Neural cell (in vitro differentiated cells): ENCODE measurements around the gene KIAA1958. TPM values are rescaled to one million over a fixed set of nuclear protein-coding genes. Genes with fewer than 3 reads are reported as not detected.

Experiments used
- H2AFZ ChIP-seq: fragments of 200-600, 300-800 bp; sonication (generic), shearing (Covaris generic); 2 replicates; pipeline ENCODE4 v1.6.0; 2014; ENCODE audit warnings: low read depth, mild to moderate bottlenecking, antibody characterized with exemption, low read length, moderate library complexity
- H3F3A ChIP-seq: fragments of 200-600 bp; shearing (Covaris generic); 2 replicates; pipeline ENCODE4 v1.6.1; 2016; ENCODE audit warnings: mild to moderate bottlenecking, moderate library complexity, mixed read lengths, antibody characterized with exemption, low read length; ENCODE audit not compliant: insufficient read depth, poor library complexity, severe bottlenecking
- H3K27ac ChIP-seq: fragments of 200-600, 300-800 bp; sonication (generic), shearing (Covaris generic); 2 replicates; pipeline ENCODE4 v1.5.1; 2014; ENCODE audit warnings: mild to moderate bottlenecking, low read length, moderate library complexity
- H3K27me3 ChIP-seq: fragments of 300-800, 200-600 bp; sonication (generic), shearing (Covaris generic); 2 replicates; pipeline ENCODE4 v1.6.0; 2014; ENCODE audit warnings: mild to moderate bottlenecking, low read depth, low read length, moderate library complexity; ENCODE audit not compliant: insufficient read depth
- H3K36me3 ChIP-seq: fragments of 300-800, 200-600 bp; sonication (generic), shearing (Covaris generic); 2 replicates; pipeline ENCODE4 v1.5.1; 2014; ENCODE audit warnings: mild to moderate bottlenecking, antibody characterized with exemption, low read length, moderate library complexity; ENCODE audit not compliant: insufficient read depth
- H3K4me2 ChIP-seq: fragments of 300-800, 200-600 bp; sonication (generic), shearing (Covaris generic); 2 replicates; pipeline ENCODE4 v1.6.0; 2014; ENCODE audit warnings: mild to moderate bottlenecking, low read length
- H3K4me3 ChIP-seq: fragments of 300-800, 200-600 bp; sonication (generic), shearing (Covaris generic); 2 replicates; pipeline ENCODE4 v1.5.1; 2014; ENCODE audit warnings: mild to moderate bottlenecking, low read length, moderate library complexity
- H3K79me2 ChIP-seq: fragments of 200-600 bp; shearing (Covaris generic); replicated peaks from 2 replicates; pipeline ENCODE4 v1.6.0; 2014; ENCODE audit warnings: mild to moderate bottlenecking, low read length, moderate library complexity; ENCODE audit not compliant: insufficient read depth
- H3K9ac ChIP-seq: fragments of 300-800, 200-600 bp; sonication (generic), shearing (Covaris generic); 2 replicates; pipeline ENCODE4 v1.6.1; 2016; ENCODE audit warnings: mild to moderate bottlenecking, low read length, mixed read lengths
- H3K9me2 ChIP-seq: fragments of 200-600 bp; shearing (Covaris generic); 2 replicates; pipeline ENCODE4 v1.6.1; 2016; ENCODE audit warnings: mild to moderate bottlenecking, low read length, mixed read lengths; ENCODE audit not compliant: insufficient read depth
- H3K9me3 ChIP-seq: fragments of 200-600, 300-800 bp; sonication (generic), shearing (Covaris generic); 2 replicates; pipeline ENCODE4 v1.6.1; 2016; ENCODE audit warnings: mild to moderate bottlenecking, mixed run types, low read length, moderate library complexity, mixed read lengths
- H4K20me1 ChIP-seq: fragments of 200-600 bp; shearing (Covaris generic); 2 replicates; pipeline ENCODE4 v1.6.1; 2016; ENCODE audit warnings: mild to moderate bottlenecking, mixed run types; ENCODE audit not compliant: insufficient read depth
- EP300 ChIP-seq: fragments of 450-650 bp; conservative IDR thresholded peaks from 2 replicates; pipeline ENCODE4 v1.6.1; 2014; ENCODE audit warnings: antibody characterized with exemption, mild to moderate bottlenecking, moderate library complexity; ENCODE audit not compliant: poor library complexity, severe bottlenecking
- EZH2 ChIP-seq: fragments of 200-600, 300-800 bp; shearing (Covaris generic), sonication (generic); IDR thresholded peaks from 2 replicates; pipeline ENCODE4 v1.6.1; 2014; ENCODE audit warnings: antibody characterized with exemption, low read length, borderline replicate concordance, mild to moderate bottlenecking; ENCODE audit not compliant: insufficient read depth, poor library complexity, severe bottlenecking
- MXI1 ChIP-seq: fragments of 450-650 bp; conservative IDR thresholded peaks from 2 replicates; pipeline ENCODE4 v1.6.1; 2014; ENCODE audit warnings: antibody characterized with exemption, mild to moderate bottlenecking; ENCODE audit not compliant: poor library complexity, severe bottlenecking
- POLR2AphosphoS5 ChIP-seq: IDR thresholded peaks from 2 replicates; pipeline ENCODE4 v1.6.1; 2012
- RAD21 ChIP-seq: fragments of 450-650 bp; conservative IDR thresholded peaks from 2 replicates; pipeline ENCODE4 v1.6.1; 2014; ENCODE audit warnings: antibody characterized with exemption, mild to moderate bottlenecking, moderate library complexity
- SMC3 ChIP-seq: fragments of 450-650 bp; conservative IDR thresholded peaks from 2 replicates; pipeline ENCODE4 v1.6.1; 2014; ENCODE audit warnings: antibody characterized with exemption, mild to moderate bottlenecking, moderate library complexity; ENCODE audit not compliant: poor library complexity
- TAF1 ChIP-seq: IDR thresholded peaks from 2 replicates; pipeline ENCODE4 v1.6.1; 2012; ENCODE audit warnings: low read depth
- polyA plus RNA-seq: library from polyadenylated mRNA; depleted of rRNA; stranded (reverse); fragments of >200 nt; gene quantifications from 2 replicates; pipeline ENCODE4 v1.2.3, GENCODE V29; 2014
- TF ChIP-seq, protein P1 (sequence below): IDR thresholded peaks from 2 replicates; pipeline ENCODE4 v1.6.1; 2012; ENCODE audit warnings: borderline replicate concordance
- TF ChIP-seq, protein P2 (sequence below): fragments of 450-650 bp; IDR thresholded peaks from 2 replicates; pipeline ENCODE4 v1.5.1; 2014; ENCODE audit warnings: antibody characterized with exemption, mild to moderate bottlenecking, moderate library complexity; ENCODE audit not compliant: poor library complexity, severe bottlenecking

The KIAA1958 gene
- polyA plus RNA-seq, 1 donor from 2014 or later: 8.4 TPM

DNA sequence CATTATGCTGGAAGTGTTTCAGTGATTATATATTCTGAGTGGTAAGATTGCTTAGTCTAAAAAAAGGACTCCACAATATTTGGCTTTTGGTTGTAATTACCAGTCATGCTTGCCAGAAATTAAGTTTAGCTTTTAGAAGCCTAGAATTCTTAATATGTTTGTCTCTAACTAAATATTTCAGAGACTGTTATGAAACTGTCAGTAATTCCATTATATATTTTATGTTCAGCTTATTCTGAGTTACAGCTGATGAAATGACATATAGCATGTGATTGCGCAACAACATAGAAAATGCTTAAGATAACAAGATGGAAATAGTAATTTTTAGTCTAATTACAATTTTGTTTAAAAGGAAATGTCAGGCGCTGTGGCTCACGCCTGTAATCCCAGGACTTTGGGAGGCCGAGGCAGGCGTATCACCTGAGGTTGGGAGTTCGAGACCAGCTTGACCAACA, 44.2 kb downstream of the KIAA1958 start:
- Histone ChIP-seq H2AFZ (no peak overlapping the region), H3K4me3 (no peak overlapping the region), H3K36me3 (no peaks in the 10 kb centered on the region), H3K4me2 (no peak overlapping the region), H4K20me1 (no peaks in the 10 kb centered on the region), H3K9ac (no peak overlapping the region), H3F3A (no peaks in the 10 kb centered on the region), H3K9me3 (no peaks in the 10 kb centered on the region), H3K27ac (no peak overlapping the region), H3K9me2 (no peaks in the 10 kb centered on the region), H3K27me3 (no peaks in the 10 kb centered on the region), H3K79me2 (peaks cover 67% of the 10 kb centered on the region)
- no peak for TF ChIP-seq EP300
- TF ChIP-seq POLR2AphosphoS5: no peak
- no peak for TF ChIP-seq SMC3
- no peak for TF ChIP-seq TAF1
- TF ChIP-seq EZH2: no peak
- TF ChIP-seq, protein P1, sequence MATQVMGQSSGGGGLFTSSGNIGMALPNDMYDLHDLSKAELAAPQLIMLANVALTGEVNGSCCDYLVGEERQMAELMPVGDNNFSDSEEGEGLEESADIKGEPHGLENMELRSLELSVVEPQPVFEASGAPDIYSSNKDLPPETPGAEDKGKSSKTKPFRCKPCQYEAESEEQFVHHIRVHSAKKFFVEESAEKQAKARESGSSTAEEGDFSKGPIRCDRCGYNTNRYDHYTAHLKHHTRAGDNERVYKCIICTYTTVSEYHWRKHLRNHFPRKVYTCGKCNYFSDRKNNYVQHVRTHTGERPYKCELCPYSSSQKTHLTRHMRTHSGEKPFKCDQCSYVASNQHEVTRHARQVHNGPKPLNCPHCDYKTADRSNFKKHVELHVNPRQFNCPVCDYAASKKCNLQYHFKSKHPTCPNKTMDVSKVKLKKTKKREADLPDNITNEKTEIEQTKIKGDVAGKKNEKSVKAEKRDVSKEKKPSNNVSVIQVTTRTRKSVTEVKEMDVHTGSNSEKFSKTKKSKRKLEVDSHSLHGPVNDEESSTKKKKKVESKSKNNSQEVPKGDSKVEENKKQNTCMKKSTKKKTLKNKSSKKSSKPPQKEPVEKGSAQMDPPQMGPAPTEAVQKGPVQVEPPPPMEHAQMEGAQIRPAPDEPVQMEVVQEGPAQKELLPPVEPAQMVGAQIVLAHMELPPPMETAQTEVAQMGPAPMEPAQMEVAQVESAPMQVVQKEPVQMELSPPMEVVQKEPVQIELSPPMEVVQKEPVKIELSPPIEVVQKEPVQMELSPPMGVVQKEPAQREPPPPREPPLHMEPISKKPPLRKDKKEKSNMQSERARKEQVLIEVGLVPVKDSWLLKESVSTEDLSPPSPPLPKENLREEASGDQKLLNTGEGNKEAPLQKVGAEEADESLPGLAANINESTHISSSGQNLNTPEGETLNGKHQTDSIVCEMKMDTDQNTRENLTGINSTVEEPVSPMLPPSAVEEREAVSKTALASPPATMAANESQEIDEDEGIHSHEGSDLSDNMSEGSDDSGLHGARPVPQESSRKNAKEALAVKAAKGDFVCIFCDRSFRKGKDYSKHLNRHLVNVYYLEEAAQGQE: no peak
- TF ChIP-seq MXI1: no peak
- no peak for TF ChIP-seq RAD21
- TF ChIP-seq, protein P2, sequence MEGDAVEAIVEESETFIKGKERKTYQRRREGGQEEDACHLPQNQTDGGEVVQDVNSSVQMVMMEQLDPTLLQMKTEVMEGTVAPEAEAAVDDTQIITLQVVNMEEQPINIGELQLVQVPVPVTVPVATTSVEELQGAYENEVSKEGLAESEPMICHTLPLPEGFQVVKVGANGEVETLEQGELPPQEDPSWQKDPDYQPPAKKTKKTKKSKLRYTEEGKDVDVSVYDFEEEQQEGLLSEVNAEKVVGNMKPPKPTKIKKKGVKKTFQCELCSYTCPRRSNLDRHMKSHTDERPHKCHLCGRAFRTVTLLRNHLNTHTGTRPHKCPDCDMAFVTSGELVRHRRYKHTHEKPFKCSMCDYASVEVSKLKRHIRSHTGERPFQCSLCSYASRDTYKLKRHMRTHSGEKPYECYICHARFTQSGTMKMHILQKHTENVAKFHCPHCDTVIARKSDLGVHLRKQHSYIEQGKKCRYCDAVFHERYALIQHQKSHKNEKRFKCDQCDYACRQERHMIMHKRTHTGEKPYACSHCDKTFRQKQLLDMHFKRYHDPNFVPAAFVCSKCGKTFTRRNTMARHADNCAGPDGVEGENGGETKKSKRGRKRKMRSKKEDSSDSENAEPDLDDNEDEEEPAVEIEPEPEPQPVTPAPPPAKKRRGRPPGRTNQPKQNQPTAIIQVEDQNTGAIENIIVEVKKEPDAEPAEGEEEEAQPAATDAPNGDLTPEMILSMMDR: no peak

DNA sequence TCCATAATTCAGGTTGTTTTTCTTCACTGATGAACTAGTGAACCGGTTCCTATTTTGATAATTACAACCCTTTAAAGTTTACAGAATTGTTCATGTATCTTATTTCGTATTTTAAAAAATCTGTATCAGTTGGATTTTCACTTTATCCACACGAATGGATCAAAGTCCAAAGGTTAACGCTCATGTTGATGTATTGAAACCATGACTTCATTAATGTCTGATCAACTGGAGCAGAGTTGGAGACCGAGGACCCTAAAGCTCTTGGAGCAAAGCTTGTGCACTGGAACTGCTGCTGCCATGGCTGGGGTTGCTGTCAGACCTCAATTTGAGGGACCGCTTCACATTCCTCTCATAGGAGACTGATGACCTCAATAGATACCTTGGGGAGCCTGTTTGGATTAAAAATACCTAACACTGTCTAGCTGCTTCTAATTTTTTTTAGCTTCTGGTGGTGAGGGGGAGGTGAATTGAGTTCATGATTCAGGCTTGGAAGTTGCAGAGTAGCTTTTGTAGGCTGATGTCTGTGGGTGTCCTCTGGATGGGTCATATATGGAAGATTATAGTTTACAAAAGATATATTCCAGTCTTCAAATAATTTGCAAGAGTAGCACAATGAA, 45.1 kb downstream of the KIAA1958 start:
- H3K79me2 ChIP-seq: peaks cover 57% of the 10 kb centered on the region
- no peaks in the 10 kb centered on the region for H4K20me1 ChIP-seq
- no peaks in the 10 kb centered on the region for H3F3A ChIP-seq
- H3K27me3 ChIP-seq: no peaks in the 10 kb centered on the region
- TF ChIP-seq EP300 (no peak), SMC3 (no peak), TAF1 (no peak)
- no peak overlapping the region for H3K9ac ChIP-seq
- no peaks in the 10 kb centered on the region for H3K9me2 ChIP-seq
- no peak overlapping the region for H3K4me2 ChIP-seq
- H3K27ac ChIP-seq: no peak overlapping the region
- H3K36me3 ChIP-seq: no peaks in the 10 kb centered on the region
- H3K4me3 ChIP-seq: no peak overlapping the region
- no peak overlapping the region for H2AFZ ChIP-seq
- no peaks in the 10 kb centered on the region for H3K9me3 ChIP-seq
